DOHH2 (cell line): ENCODE measurements around the gene CSNK1G3.

Experiments used
- CTCF ChIP-seq: fragments of 200-600 bp; sonication (generic); IDR thresholded peaks from one replicate; pipeline ENCODE4 v1.5.1; 2014; ENCODE audit warnings: antibody characterized with exemption, mild to moderate bottlenecking, low read depth, low read length; ENCODE audit not compliant: poor library complexity, severe bottlenecking
- EZH2phosphoT487 ChIP-seq: fragments of 200-600 bp; sonication (generic); IDR thresholded peaks from 2 replicates; pipeline ENCODE4 v1.6.1; 2017; ENCODE audit warnings: borderline replicate concordance, mild to moderate bottlenecking, antibody characterized with exemption, low read length, moderate library complexity, mixed read lengths

GRCh38 chr5:123482258-123482657 lies 29.7 kb upstream of the CSNK1G3 start:
- TF ChIP-seq CTCF = no peak
- TF ChIP-seq EZH2phosphoT487 = no peak
